Lower lobe of right lung (tissue), 2 donors: Measurements from ENCODE around the gene RBBP8. TPM values are rescaled to one million over a fixed set of nuclear protein-coding genes. Genes with fewer than 3 reads are reported as not detected.

Experiments used
- ATAC-seq, 2 donors: fragments of 200-7000 bp; cut with Tn5 transposase; one replicate each; pipeline ENCODE4 v1.9.1; 2020 to 2022; ENCODE audit warnings: mild to moderate bottlenecking in 2 of 2, moderate library complexity in 2 of 2
- DNase-seq: peaks from one replicate; pipeline ENCODE4 v3.0.0-alpha.2; 2020
- H3K27ac ChIP-seq: fragments of 200-600 bp; one replicate; pipeline ENCODE4 v1.8.0; 2022
- H3K27me3 ChIP-seq: fragments of 200-600 bp; one replicate; pipeline ENCODE4 v1.8.0; 2022; ENCODE audit warnings: low read depth
- H3K36me3 ChIP-seq: fragments of 200-600 bp; one replicate; pipeline ENCODE4 v1.8.0; 2022; ENCODE audit warnings: mild to moderate bottlenecking
- H3K4me1 ChIP-seq: fragments of 200-600 bp; one replicate; pipeline ENCODE4 v1.8.0; 2022
- H3K4me3 ChIP-seq: fragments of 200-600 bp; one replicate; pipeline ENCODE4 v1.8.0; 2022; ENCODE audit warnings: mild to moderate bottlenecking
- H3K9me3 ChIP-seq: fragments of 200-600 bp; one replicate; pipeline ENCODE4 v1.8.0; 2022
- intact Hi-C: fragments of 100-400 bp; cut with DNase I; formaldehyde crosslinking; loops from one replicate; pipeline ENCODE4 v1.11.0; 2022
- total RNA-seq: library from RNA; stranded (reverse); fragmentation: NEBNext Ultra II Directional; extraction: Animal tissue kit (Norgen Biotek cat#: 25700); gene quantifications from one replicate; pipeline ENCODE4 v1.2.1, GENCODE V29; 2021
- TF ChIP-seq, protein P1 (sequence below): fragments of 200-600 bp; IDR thresholded peaks from one replicate; pipeline ENCODE4 v1.8.0; 2022; ENCODE audit warnings: antibody characterized with exemption, mild to moderate bottlenecking
- donor health status: DM: no; HTN: yes; CAD: no; lungs with severe emphysema.

Gene RBBP8
- total RNA-seq, 1 donor from 2014 or later, result 32.7 TPM

- no peak for DNase-seq
- ATAC-seq, result no peak
- Histone ChIP-seq H3K27ac (no peak overlapping the region), H3K27me3 (no peaks in the 10 kb centered on the region), H3K36me3 (peaks cover 29% of the 10 kb centered on the region), H3K9me3 (no peaks in the 10 kb centered on the region), H3K4me1 (no peaks in the 10 kb centered on the region), H3K4me3 (no peak overlapping the region)
- TF ChIP-seq, protein P1, sequence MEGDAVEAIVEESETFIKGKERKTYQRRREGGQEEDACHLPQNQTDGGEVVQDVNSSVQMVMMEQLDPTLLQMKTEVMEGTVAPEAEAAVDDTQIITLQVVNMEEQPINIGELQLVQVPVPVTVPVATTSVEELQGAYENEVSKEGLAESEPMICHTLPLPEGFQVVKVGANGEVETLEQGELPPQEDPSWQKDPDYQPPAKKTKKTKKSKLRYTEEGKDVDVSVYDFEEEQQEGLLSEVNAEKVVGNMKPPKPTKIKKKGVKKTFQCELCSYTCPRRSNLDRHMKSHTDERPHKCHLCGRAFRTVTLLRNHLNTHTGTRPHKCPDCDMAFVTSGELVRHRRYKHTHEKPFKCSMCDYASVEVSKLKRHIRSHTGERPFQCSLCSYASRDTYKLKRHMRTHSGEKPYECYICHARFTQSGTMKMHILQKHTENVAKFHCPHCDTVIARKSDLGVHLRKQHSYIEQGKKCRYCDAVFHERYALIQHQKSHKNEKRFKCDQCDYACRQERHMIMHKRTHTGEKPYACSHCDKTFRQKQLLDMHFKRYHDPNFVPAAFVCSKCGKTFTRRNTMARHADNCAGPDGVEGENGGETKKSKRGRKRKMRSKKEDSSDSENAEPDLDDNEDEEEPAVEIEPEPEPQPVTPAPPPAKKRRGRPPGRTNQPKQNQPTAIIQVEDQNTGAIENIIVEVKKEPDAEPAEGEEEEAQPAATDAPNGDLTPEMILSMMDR, result no peak
- intact Hi-C loops, result no loop called here
These were observed 66.1 kb downstream of the RBBP8 start for GRCh38 chr18:22999212-22999611.

DNA sequence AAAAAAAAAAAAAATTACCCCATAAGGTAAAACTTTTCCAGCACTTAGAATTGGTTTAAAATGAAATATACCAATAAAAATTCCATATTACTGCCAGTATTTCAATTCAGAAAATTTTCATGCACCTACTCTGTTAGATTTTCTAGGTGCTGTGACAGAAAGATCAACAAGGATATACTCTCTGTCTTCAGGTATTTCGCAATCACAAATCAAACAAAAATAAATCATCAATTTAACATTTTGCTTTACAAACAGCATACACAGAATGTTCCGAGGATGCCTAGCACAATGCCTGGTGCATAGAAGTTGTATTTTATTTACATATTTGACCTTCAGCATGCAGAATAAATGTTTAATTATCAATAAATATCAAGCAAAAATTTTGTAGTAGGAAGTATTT, 66.5 kb downstream of the RBBP8 start:
- TF ChIP-seq, protein P1, result no peak
- no peaks in the 10 kb centered on the region for H3K27me3 ChIP-seq
- intact Hi-C loops, result no loop called here
- no peak overlapping the region for H3K27ac ChIP-seq
- H3K9me3 ChIP-seq, result no peaks in the 10 kb centered on the region
- no peak for DNase-seq
- H3K4me3 ChIP-seq, result no peak overlapping the region
- H3K36me3 ChIP-seq, result peaks cover 29% of the 10 kb centered on the region
- no peak for ATAC-seq
- no peaks in the 10 kb centered on the region for H3K4me1 ChIP-seq

DNA sequence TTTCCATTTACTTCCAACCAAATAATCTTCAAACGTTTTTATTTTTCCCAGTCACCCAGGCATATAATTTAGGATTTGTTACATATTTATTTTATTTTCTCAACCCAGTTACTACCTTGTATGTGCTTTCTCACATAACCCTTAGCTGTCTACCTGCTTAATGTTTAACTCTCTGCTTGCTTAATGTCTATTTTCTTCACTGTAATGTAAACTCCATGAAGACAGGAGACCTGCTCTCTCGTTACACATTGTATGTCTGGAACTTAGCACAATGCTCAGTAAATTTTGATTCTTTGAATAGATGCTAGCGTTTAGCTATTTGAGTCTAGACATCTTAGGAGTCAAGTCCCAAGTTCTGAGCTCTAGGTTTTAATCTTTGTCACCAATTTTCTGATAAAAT, 70.2 kb downstream of the RBBP8 start:
- no peaks in the 10 kb centered on the region for H3K27me3 ChIP-seq
- no peaks in the 10 kb centered on the region for H3K4me1 ChIP-seq
- no peak for ATAC-seq
- H3K27ac ChIP-seq, result no peak overlapping the region
- H3K4me3 ChIP-seq, result no peak overlapping the region
- peaks cover 36% of the 10 kb centered on the region for H3K36me3 ChIP-seq
- intact Hi-C loops, result no loop called here
- no peaks in the 10 kb centered on the region for H3K9me3 ChIP-seq
- TF ChIP-seq, protein P1, result no peak
- no peak for DNase-seq

- H3K4me3 ChIP-seq, result no peak overlapping the region
- H3K27me3 ChIP-seq, result no peaks in the 10 kb centered on the region
- TF ChIP-seq, protein P1, result no peak
- peaks cover 14% of the 10 kb centered on the region for H3K36me3 ChIP-seq
- ATAC-seq, result no peak
- no peaks in the 10 kb centered on the region for H3K9me3 ChIP-seq
- intact Hi-C loops, result no loop called here
- no peak overlapping the region for H3K27ac ChIP-seq
- no peak for DNase-seq
- no peaks in the 10 kb centered on the region for H3K4me1 ChIP-seq
These were observed 79.1 kb downstream of the RBBP8 start for GRCh38 chr18:23012249-23012648.

- TF ChIP-seq, protein P1, result no peak
- DNase-seq (no peak), ATAC-seq (peak in 1 of 2 donors; percentile 53)
- intact Hi-C loops, result no loop called here
- Histone ChIP-seq H3K4me1 (no peaks in the 10 kb centered on the region), H3K36me3 (peaks cover 27% of the 10 kb centered on the region), H3K4me3 (no peak overlapping the region), H3K27ac (no peak overlapping the region), H3K9me3 (no peaks in the 10 kb centered on the region), H3K27me3 (no peaks in the 10 kb centered on the region)
These were observed 87.6 kb downstream of the RBBP8 start for GRCh38 chr18:23020555-23021294.
